LNCaP clone FGC (cell line): ENCODE results near the gene CCN5.

Experiments used
- DNase-seq: peaks from one replicate; pipeline ENCODE4 v3.0.0-alpha.2; 2011; ENCODE audit warnings: low read depth
- H3K4me3 ChIP-seq: 2 replicates; pipeline ENCODE4 v1.5.1; 2011; ENCODE audit warnings: mild to moderate bottlenecking, low read depth, low read length, control low read depth
- CTCF ChIP-seq: IDR thresholded peaks from 2 replicates; pipeline ENCODE4 v1.5.1; 2012; ENCODE audit warnings: mild to moderate bottlenecking; ENCODE audit not compliant: control insufficient read depth, insufficient read depth; ENCODE audit errors: extremely low read depth

Gene CCN5

GRCh38 chr20:44723798-44724362, 8.7 kb downstream of the CCN5 start:
- no peak for TF ChIP-seq CTCF
- H3K4me3 ChIP-seq: no peak overlapping the region
- DNase-seq: no peak

GRCh38 chr20:44724423-44725091, 9.4 kb downstream of the CCN5 start:
- no peak overlapping the region for H3K4me3 ChIP-seq
- DNase-seq: no peak
- no peak for TF ChIP-seq CTCF

GRCh38 chr20:44725837-44726236, 10.7 kb downstream of the CCN5 start:
- H3K4me3 ChIP-seq: no peak overlapping the region
- DNase-seq: no peak
- no peak for TF ChIP-seq CTCF

GRCh38 chr20:44727039-44727438, 11.9 kb downstream of the CCN5 start:
- H3K4me3 ChIP-seq: no peak overlapping the region
- no peak for DNase-seq
- no peak for TF ChIP-seq CTCF

- TF ChIP-seq CTCF: no peak
- DNase-seq: no peak
- no peak overlapping the region for H3K4me3 ChIP-seq
Observed at GRCh38 chr20:44727651-44728050, 12.5 kb downstream of the CCN5 start.

GRCh38 chr20:44728801-44729443, 13.8 kb downstream of the CCN5 start:
- peak overlapping the region; percentile 3; the same call in 1 of the 2 replicates for H3K4me3 ChIP-seq
- peak; percentile 94 for DNase-seq
- TF ChIP-seq CTCF: no peak
